NCI-H2227 (cell line): Measurements from ENCODE around the gene TBC1D17.

Experiments
- DNase-seq: peaks from one replicate; lab custom pipeline; 2025; ENCODE audit not compliant: unreplicated experiment; lab: John Stamatoyannopoulos, UW

Gene TBC1D17

DNA sequence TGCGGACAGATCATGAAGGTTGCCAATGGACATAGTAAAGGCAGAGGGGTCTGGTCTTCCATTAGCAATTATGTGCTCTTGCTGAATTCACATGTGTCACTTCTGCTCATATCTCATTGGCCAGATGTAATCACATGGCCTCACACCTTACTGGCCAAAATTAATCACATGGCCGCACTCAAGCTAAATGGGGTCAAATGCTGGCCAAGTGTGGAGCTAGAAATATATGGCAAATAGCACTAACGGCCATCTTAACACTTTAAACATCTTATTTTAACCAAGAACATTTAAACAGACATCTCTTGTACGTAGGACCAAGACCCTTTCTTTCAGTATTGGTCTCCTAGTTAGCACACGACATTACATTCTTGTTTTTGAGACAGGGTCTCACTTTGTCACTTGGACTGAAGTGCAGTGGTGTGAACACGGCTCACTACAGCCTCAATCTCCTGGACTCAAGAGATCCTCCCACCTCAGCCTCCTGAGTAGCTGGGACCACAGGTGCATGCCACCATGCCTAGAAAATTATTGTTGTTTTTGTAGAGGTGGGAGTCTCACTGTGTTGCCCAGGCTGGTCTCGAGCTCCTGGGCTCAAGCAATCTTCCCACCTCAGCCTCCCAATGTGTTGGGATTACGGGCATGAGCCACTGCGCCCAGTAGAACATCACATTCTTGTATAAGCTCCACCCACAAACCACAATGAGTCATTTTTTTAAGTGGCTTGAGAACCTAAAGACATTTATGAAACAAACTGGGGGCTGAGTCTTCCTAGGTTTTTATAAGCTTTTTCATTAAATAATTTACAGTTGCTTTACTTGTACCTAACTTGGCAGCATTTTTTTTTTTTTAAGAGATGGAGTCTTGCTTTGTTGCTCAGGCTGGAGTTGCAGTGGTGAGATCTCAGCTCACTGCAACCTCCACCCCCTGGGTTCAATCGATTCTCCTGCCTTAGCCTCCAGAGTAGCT lies 29.5 kb upstream of the TBC1D17 start:
- DNase-seq: no peak

GRCh38 chr19:49848938-49849337 lies 28.6 kb upstream of the TBC1D17 start:
- no peak for DNase-seq

GRCh38 chr19:49849433-49850220 lies 27.9 kb upstream of the TBC1D17 start:
- DNase-seq: no peak

- no peak for DNase-seq
These were observed 27.3 kb upstream of the TBC1D17 start for GRCh38 chr19:49850221-49850486.

- DNase-seq: peak; percentile 92
These were observed 26.8 kb upstream of the TBC1D17 start, which contains the start of gene PTOV1 for GRCh38 chr19:49850487-49851342. TSS of gene PTOV1 (plus strand) at chr19:49851159.

DNA sequence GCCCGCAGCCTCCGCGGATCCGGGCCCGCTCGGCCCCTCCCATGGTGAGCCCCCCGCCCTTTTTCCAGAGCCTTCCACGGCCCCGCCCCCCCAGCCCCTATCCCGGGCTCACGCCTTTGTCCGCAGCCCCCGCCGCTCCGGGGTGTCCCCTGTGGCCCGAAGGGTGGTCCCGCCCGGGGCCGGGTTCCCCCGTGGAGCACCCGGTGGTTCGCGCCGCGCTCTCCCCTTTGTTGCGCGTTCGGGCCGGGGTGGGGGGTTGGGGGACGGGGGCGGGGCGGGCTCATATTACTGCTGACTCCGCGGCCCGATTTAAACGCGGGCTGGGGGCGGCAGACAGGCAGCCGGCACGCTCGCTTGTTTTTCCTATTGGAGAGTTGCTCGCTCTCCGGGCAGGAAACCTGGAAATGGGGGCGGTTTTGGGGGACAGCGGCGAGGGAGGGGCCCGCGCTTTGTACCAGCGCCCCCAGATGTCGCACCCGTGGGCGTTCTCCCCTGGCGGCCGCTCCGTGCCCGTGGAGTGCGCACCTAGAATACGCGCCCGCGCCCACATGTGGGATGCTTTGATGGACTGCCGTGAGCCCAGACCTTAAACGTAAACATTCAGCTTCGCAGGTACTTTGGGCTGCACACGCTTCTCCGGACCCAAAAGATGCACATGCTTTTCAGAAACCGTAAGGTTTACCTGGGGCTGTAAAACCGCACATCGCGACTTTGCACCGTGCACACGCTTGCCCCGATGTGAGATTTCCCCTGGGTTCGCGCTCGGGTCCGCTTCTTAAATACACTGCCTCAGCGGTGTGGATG lies 25.8 kb upstream of the TBC1D17 start:
- peak; percentile 49 for DNase-seq

DNA sequence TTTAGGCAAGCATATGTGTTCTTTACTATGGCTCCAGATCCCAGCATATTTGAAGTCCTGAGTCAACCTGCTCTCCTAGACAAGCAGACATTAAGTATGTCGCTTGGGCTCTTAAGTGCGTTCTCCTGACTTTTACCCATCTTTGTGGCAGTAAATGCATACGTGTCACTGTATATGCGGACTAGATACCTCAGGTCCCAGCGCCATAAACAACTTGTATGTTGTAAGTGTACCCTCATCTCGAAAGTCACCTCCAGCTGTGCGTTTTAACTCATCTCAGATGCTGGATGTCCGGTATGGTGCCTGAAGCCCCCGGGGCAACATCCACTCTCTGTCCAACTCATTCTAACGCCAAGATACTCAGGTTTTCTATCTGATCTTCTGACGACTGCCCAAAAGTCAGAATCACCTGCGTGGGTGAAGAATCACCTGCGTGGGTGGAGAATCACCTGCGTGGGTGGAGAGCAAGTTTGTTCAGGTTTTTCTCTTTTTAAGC lies 24.8 kb upstream of the TBC1D17 start:
- no peak for DNase-seq

DNA sequence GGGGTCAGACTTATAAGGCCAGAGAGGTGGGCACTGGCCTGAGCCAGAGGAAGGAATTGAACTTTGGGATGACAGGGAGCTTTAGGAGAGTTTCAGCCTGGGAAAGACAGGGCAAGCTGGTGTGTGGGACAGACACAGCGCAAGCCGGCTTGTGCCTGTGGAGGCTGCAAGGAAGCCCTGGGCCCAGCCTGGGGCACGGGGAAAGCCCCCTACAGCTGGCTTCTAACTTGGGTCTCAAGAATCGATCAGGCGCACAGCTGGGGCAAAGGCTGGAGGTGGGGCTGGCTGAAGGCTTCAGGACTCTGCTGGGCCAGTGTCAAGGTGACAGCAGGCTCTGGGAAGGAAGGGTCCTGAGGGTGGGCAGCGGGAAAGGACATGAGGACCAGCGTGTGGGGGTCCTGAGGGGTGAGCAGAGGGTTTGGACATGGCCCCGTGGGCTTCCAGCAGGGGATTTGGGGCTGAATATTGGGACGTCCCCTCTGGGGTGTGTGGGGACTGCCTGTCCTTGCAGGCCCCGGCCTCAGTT lies 23.6 kb upstream of the TBC1D17 start:
- DNase-seq: no peak

GRCh38 chr19:49854378-49855263 lies 22.9 kb upstream of the TBC1D17 start:
- no peak for DNase-seq

GRCh38 chr19:49855277-49855675 lies 22.2 kb upstream of the TBC1D17 start:
- no peak for DNase-seq

- DNase-seq: no peak
These were observed 21.6 kb upstream of the TBC1D17 start for GRCh38 chr19:49855676-49856573.

GRCh38 chr19:49856574-49857021 lies 20.9 kb upstream of the TBC1D17 start:
- no peak for DNase-seq

DNA sequence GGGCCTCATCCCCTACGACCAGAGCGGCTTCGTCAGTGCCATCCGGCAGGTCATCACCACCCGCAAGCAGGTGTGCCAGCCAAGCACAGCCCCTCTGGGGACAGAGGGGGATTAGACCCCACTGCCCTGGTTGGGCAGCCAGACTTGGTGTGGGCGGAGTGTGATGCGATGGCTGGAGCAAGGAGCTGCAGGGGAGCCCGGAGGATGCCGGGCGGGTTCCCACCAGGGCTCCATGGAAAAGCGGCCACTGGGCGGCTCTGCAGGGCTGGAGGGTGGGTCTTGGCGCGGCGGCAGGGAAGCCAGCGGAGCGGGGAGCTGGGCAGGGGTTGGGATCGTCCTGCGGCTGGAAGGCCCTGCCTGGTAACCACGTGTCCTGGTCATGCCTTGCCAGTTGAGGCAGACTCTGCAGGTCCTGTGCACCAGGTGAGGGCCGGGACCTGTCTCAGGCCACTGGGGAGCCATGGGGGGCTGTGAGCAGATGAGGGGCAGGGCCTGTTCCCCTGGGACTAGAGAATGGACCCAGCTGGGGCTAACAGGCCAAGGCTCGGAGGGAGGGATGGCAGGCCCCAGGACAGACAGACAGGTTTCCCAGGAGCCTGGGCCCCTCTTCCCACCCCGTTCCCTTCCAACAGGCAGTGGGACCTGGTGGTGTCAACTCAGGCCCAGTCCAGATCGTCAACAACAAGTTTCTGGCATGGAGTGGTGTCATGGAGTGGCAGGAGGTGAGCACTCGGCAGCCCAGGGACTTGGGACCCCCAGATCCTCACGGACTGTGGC lies 20.3 kb upstream of the TBC1D17 start:
- no peak for DNase-seq

GRCh38 chr19:49857838-49858087 lies 19.7 kb upstream of the TBC1D17 start:
- DNase-seq: no peak

- DNase-seq: no peak
These were observed 19.2 kb upstream of the TBC1D17 start for GRCh38 chr19:49858088-49858985.

- no peak for DNase-seq
These were observed 17.7 kb upstream of the TBC1D17 start for GRCh38 chr19:49859682-49860335.
